ENCODE measurements around the gene DUSP23.

DNA sequence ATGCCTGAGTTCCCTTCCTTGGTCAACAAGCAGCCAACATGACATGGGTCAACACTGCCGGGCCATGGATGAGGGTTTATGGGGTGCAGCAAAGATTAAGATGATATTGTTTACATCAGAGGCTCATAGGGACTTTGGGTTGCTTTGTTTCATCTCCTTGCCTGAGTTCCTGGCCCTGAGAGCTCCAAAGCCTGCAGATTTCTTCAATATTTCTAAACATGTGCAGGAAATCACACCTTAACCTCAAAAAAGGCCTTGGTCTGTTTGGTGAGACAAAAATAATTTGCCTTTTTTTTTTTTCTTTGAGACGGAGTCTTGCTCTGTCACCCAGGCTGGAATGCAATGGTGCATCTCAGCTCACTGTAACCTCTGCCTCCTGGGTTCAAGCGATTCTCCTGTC is 46.8 kb downstream of the DUSP23 start:
- TF ChIP-seq, protein P1, sequence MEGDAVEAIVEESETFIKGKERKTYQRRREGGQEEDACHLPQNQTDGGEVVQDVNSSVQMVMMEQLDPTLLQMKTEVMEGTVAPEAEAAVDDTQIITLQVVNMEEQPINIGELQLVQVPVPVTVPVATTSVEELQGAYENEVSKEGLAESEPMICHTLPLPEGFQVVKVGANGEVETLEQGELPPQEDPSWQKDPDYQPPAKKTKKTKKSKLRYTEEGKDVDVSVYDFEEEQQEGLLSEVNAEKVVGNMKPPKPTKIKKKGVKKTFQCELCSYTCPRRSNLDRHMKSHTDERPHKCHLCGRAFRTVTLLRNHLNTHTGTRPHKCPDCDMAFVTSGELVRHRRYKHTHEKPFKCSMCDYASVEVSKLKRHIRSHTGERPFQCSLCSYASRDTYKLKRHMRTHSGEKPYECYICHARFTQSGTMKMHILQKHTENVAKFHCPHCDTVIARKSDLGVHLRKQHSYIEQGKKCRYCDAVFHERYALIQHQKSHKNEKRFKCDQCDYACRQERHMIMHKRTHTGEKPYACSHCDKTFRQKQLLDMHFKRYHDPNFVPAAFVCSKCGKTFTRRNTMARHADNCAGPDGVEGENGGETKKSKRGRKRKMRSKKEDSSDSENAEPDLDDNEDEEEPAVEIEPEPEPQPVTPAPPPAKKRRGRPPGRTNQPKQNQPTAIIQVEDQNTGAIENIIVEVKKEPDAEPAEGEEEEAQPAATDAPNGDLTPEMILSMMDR (IDR thresholded peaks at IDR 0.05), result no peak
- TF ChIP-seq POLR2A (IDR thresholded peaks at IDR 0.05), result no peak
